Natural killer cell (primary cell): Measurements from ENCODE around the gene SCIMP. TPM values are rescaled to one million over a fixed set of nuclear protein-coding genes. Genes with fewer than 3 reads are reported as not detected.
"Not testable (repeated sequence)": the region's sequence is repeated elsewhere in the genome, so short reads cannot be mapped to it uniquely, and the experiment has no call there.

ENCODE experiments used
- ATAC-seq, 3 donors: fragments of 150-1000 bp in 2 of 3; fragments of 200-7000 bp in 1 of 3; cut with Tn5 transposase; 1 replicate in 1 of 3; 2 replicates in 2 of 3; pipeline ENCODE4 v1.10.0; 2021; ENCODE audit warnings: mild to moderate bottlenecking in 2 of 3, moderate library complexity in 2 of 3
- DNase-seq, 2 donors: peaks; one replicate each; pipeline versions ENCODE4 v3.0.0 to v3.0.0-alpha.2; 2013 to 2021; ENCODE audit warnings: mixed read lengths in 1 of 2
- H3K27ac ChIP-seq: one replicate; pipeline ENCODE4 v1.5.1; 2013; ENCODE audit warnings: mild to moderate bottlenecking, low read length
- H3K27me3 ChIP-seq: one replicate; pipeline ENCODE4 v1.6.1; 2013; ENCODE audit warnings: low read length; ENCODE audit not compliant: control insufficient read depth, insufficient read depth
- H3K36me3 ChIP-seq: one replicate; pipeline ENCODE4 v1.6.1; 2013; ENCODE audit warnings: low read length; ENCODE audit not compliant: control insufficient read depth, insufficient read depth
- H3K4me1 ChIP-seq: one replicate; pipeline ENCODE4 v1.6.1; 2013; ENCODE audit warnings: low read length; ENCODE audit not compliant: control insufficient read depth, insufficient read depth
- H3K4me3 ChIP-seq: one replicate; pipeline ENCODE4 v1.5.1; 2013; ENCODE audit warnings: low read length
- H3K9me3 ChIP-seq: one replicate; pipeline ENCODE4 v1.6.1; 2013; ENCODE audit warnings: low read length; ENCODE audit not compliant: control insufficient read depth, insufficient read depth
- H3K27ac Mint-ChIP-seq, 2 donors: one replicate each; pipeline ENCODE4 v1.8.0; 2022; ENCODE audit warnings: mild to moderate bottlenecking in 2 of 2, mixed read lengths in 2 of 2, moderate library complexity in 1 of 2
- H3K27me3 Mint-ChIP-seq, 2 donors: one replicate each; pipeline ENCODE4 v1.8.0; 2022; ENCODE audit warnings: low read depth in 2 of 2, mixed read lengths in 2 of 2
- H3K36me3 Mint-ChIP-seq: one replicate; pipeline ENCODE4 v1.8.0; 2022; ENCODE audit warnings: mixed read lengths
- H3K4me1 Mint-ChIP-seq, 2 donors: one replicate each; pipeline ENCODE4 v1.8.0; 2022; ENCODE audit warnings: mixed read lengths in 2 of 2
- H3K4me3 Mint-ChIP-seq: one replicate; pipeline ENCODE4 v1.8.0; 2022; ENCODE audit warnings: mild to moderate bottlenecking, moderate library complexity, mixed read lengths
- H3K9me3 Mint-ChIP-seq, 2 donors: one replicate each; pipeline ENCODE4 v1.8.0; 2022; ENCODE audit warnings: mixed read lengths in 2 of 2
- WGBS: methylation state at CpG from one replicate; pipeline ENCODE4 v1.1.7; 2013; ENCODE audit warnings: missing lambda C conversion rate; ENCODE audit not compliant: insufficient coverage; 5-methylcytosine and 5-hydroxymethylcytosine counted together
- intact Hi-C: fragments of 100-400 bp; cut with micrococcal nuclease; formaldehyde crosslinking; loops from one replicate; pipeline ENCODE4 v1.14.2; 2022
- total RNA-seq, 4 donors: library from RNA; stranded (reverse); fragments of 120-200 nt in 1 of 4; gene quantifications; one replicate each; pipeline versions ENCODE4 v1.2.3 to v1.2.4, GENCODE V29; 2013 to 2022
- TF ChIP-seq, protein P1 (sequence below): fragments of 200-600 bp; IDR thresholded peaks from one replicate; pipeline ENCODE4 v1.8.0; 2022; ENCODE audit warnings: antibody characterized with exemption

SCIMP gene
- total RNA-seq, 3 donors from 2014 or later (not counting 1 experiment from before 2014, with no cell fraction given) = 3.9 to 10.0 (median 8.0) TPM

DNA sequence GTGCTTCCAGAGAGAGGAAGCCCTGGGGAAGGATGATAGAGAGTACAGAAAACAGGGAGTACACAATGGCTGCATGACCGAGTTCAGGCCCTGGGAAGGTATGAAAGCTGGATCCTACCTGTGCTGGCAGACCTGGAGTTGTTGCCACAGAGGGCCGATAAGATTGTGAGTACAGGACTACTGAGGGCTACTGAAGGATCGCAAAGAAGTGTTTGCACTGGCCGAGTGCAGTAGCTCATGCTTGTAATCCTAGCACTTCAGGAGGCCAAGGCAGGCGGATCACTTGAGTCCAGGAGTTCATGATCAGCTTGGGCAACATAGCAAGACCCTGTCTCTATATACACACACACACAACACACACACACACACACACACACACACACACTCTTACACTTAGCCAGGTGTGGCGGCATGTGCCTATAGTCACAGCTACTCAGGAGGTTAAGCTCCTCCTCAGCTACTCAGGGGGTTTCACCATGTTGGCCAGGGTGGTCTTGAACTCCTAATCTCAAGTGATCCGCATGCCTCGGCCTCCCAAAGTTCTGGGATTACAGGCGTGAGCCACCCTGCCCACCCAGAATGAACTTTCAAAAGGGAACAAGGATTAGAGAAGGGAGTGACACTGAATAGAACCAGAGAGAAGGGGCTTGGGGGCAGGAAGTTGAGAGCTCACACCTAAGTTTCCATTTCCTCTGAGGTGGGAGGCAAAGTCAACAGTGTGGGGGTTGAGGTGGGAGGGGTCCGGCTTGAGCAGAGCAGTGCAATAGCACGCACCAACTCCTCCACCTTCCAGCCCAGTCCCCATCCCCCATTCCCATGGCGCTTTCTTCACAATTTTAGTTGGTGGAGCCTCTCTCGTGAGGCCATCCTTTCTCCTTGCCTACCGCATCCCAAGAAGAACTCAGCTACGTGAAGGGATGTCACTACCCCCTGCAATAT is 7.5 kb downstream of the SCIMP start:
- Histone ChIP-seq H3K4me3 (no peak overlapping the region), H3K27ac (peak overlapping the region; percentile 96), H3K27me3 (no peaks in the 10 kb centered on the region), H3K9me3 (no peaks in the 10 kb centered on the region), H3K36me3 (peaks cover 3% of the 10 kb centered on the region), H3K4me1 (peaks cover 97% of the 10 kb centered on the region)
- 44% methylated on average over 11 of the region's 15 CpGs for WGBS
- Mint-ChIP-seq H3K4me1 (peaks cover 59 to 79% of the 10 kb centered on the region in 2 donors), H3K9me3 (no peaks in the 10 kb centered on the region), H3K36me3 (no peaks in the 10 kb centered on the region), H3K27me3 (no peaks in the 10 kb centered on the region), H3K4me3 (peak overlapping the region; percentile 86), H3K27ac (peak overlapping the region; percentile 94 to 98)
- intact Hi-C loops = loop anchor here (1.0 to 2.0 kb wide), 3 partner anchors 10 to 42 kb away; no protein-coding TSS in a partner anchor
- DNase-seq (peak; percentile 64 to 67), ATAC-seq (peak; percentile 75 to 87 (median 79))
- TF ChIP-seq, protein P1, sequence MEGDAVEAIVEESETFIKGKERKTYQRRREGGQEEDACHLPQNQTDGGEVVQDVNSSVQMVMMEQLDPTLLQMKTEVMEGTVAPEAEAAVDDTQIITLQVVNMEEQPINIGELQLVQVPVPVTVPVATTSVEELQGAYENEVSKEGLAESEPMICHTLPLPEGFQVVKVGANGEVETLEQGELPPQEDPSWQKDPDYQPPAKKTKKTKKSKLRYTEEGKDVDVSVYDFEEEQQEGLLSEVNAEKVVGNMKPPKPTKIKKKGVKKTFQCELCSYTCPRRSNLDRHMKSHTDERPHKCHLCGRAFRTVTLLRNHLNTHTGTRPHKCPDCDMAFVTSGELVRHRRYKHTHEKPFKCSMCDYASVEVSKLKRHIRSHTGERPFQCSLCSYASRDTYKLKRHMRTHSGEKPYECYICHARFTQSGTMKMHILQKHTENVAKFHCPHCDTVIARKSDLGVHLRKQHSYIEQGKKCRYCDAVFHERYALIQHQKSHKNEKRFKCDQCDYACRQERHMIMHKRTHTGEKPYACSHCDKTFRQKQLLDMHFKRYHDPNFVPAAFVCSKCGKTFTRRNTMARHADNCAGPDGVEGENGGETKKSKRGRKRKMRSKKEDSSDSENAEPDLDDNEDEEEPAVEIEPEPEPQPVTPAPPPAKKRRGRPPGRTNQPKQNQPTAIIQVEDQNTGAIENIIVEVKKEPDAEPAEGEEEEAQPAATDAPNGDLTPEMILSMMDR = no peak

DNA sequence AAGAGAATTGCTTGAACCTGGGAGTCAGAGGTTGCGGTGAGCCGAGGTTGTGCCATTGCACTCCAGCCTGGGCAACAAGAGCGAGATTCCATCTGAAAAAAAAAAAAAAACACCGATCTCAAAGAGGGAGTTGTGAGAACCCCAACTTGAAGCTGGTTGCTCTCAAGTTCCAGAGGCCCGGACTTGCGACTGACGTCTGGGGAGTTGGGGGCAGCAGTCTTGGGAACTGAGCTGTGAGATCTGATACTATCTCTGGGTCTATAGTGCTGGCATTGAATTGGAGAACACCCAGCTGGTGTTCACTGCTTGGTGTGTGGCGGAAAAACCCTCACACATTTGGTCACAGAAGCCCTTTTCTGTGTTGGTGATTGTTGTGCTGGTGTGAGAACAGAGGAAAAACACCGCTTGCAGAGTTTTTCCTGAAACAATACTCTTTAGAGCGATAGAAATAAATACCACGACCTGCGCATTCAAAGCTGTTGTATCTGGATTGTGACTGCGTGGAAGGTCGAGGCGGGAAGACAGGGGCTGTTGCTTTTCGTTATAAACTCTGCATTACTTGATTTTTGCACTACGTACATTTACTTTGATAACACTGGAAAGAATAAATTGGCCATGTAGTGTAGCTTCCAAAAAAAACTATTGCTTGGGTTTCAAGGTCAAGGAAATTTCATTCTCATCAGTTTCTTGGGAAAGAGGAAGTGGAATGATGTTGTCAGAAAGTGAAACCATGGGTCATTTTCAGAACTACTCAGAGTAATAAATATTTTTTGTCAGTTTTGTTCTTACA is 8.8 kb downstream of the SCIMP start:
- no peaks in the 10 kb centered on the region for H3K9me3 Mint-ChIP-seq
- peaks cover 3% of the 10 kb centered on the region for H3K36me3 ChIP-seq
- WGBS = 48% methylated on average over 16 of the region's 17 CpGs
- ATAC-seq (peak; percentile 43 to 67 (median 60)), DNase-seq (peak; percentile 48 to 50)
- H3K36me3 Mint-ChIP-seq = no peaks in the 10 kb centered on the region
- no peaks in the 10 kb centered on the region for H3K9me3 ChIP-seq
- H3K27me3 Mint-ChIP-seq = no peaks in the 10 kb centered on the region
- H3K4me1 ChIP-seq = peaks cover 98% of the 10 kb centered on the region
- TF ChIP-seq, protein P1 = no peak
- H3K4me3 ChIP-seq = no peak overlapping the region
- H3K27me3 ChIP-seq = no peaks in the 10 kb centered on the region
- peak overlapping the region; percentile 94 to 98 for H3K27ac Mint-ChIP-seq
- intact Hi-C loops = loop anchor here (2.0 kb wide), 1 partner anchor 41 kb away; no protein-coding TSS in a partner anchor
- peak overlapping the region; percentile 86 for H3K4me3 Mint-ChIP-seq
- peak overlapping the region; percentile 96 for H3K27ac ChIP-seq
- H3K4me1 Mint-ChIP-seq = peaks cover 68 to 85% of the 10 kb centered on the region in 2 donors

DNA sequence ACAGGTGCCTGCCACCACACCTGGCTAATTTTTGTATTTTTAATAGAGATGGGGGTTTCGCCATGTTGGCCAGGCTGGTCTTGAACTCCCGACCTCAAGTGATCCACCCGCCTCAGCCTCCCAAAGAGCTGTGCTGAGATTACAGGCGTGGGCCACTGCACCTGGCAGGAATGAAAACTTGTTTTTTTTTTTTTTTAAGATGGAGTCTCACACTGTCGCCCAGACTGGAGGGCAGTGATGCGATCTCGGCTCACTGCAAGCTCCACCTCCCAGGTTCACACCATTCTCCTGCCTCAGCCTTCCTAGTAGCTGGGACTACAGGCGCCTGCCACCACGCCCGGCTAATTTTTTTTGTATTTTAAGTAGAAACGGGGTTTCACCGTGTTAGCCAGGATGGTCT is 12.7 kb downstream of the SCIMP start:
- H3K4me1 ChIP-seq = peaks cover 75% of the 10 kb centered on the region
- not testable (repeated sequence) for DNase-seq, H3K36me3 Mint-ChIP-seq, H3K9me3 ChIP-seq, H3K27me3 Mint-ChIP-seq, H3K9me3 Mint-ChIP-seq, H3K4me3 ChIP-seq, H3K27me3 ChIP-seq, H3K36me3 ChIP-seq, ATAC-seq
- 56% methylated on average over 7 of the region's 12 CpGs for WGBS
- Mint-ChIP-seq H3K4me3 (peak overlapping the region; percentile 78), H3K4me1 (peaks cover 39 to 65% of the 10 kb centered on the region in 2 donors), H3K27ac (peak overlapping the region; percentile 94 to 98)
- intact Hi-C loops = loop anchor here (1.0 kb wide), 1 partner anchor 20 kb away; no protein-coding TSS in a partner anchor
- H3K27ac ChIP-seq = peak overlapping the region; percentile 82
